Measurements from ENCODE around the gene MTX1. TPM values are rescaled to one million over a fixed set of nuclear protein-coding genes. Genes with fewer than 3 reads are reported as not detected.
A peak's percentile ranks its signal among the peaks of the same experiment; 100 is the strongest.

Gene MTX1
- total and polyA plus RNA-seq, 9 of the 15 experiments (the other 6 are each of a cell fraction or from before 2014, with no cell fraction given): 29.1 to 98.4 (median 66.9) TPM

DNA sequence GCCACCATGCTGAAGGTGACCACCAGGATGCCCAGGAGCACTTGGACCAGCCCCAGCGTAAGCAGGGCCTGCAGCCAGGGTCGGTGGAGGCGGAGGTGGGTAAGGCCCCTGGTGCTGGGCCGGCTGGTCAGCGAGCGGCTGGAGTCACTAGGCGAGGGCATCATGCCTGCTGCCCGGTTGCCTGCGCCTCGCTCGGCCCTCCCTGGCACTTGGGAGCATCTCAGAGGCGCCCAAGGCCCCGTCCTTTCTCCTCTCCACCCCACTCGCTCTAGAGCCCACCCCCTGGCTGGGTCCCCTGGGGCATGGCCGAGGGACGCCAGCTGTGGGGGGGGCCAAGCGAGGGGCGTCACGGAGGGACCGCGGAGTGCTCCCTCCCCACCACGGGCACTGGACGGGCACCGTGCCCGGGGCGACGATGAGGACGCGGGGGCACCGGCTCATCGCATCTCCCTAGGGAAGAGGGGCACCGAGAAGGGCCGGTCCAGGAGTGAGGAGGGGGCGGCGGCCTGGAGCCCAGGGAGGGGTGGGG lies 46.3 kb downstream of the MTX1 start (continued):
- TF ChIP-seq, protein P1, sequence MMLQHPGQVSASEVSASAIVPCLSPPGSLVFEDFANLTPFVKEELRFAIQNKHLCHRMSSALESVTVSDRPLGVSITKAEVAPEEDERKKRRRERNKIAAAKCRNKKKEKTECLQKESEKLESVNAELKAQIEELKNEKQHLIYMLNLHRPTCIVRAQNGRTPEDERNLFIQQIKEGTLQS (IDR thresholded peaks at IDR 0.05): no peak
- TF ChIP-seq, protein P1 (CRISPR knock-in tag; conservative IDR thresholded peaks at IDR 0.05): no peak
- no peak for TF ChIP-seq SUPT5H (IDR thresholded peaks at IDR 0.05)
- TF ChIP-seq, protein P2, sequence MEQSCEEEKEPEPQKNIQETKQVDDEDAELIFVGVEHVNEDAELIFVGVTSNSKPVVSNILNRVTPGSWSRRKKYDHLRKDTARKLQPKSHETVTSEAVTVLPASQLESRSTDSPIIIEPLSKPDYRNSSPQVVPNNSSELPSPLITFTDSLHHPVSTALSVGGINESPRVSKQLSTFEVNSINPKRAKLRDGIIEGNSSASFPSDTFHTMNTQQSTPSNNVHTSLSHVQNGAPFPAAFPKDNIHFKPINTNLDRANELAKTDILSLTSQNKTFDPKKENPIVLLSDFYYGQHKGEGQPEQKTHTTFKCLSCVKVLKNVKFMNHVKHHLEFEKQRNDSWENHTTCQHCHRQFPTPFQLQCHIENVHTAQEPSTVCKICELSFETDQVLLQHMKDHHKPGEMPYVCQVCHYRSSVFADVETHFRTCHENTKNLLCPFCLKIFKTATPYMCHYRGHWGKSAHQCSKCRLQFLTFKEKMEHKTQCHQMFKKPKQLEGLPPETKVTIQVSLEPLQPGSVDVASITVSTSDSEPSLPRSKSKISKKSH (CRISPR knock-in tag; IDR thresholded peaks at IDR 0.05): no peak
- no peak for TF ChIP-seq SETDB1 (IDR thresholded peaks at IDR 0.05; ENCODE audit: low read length)
- TF ChIP-seq ZNF717 (CRISPR knock-in tag; IDR thresholded peaks at IDR 0.05): no peak
- TF ChIP-seq ETS2 (tag; IDR thresholded peaks at IDR 0.05; ENCODE audit: borderline replicate concordance, poor library complexity, severe bottlenecking): no peak
- TF ChIP-seq MYNN (IDR thresholded peaks at IDR 0.05): no peak
- TF ChIP-seq MYNN (CRISPR knock-in tag; IDR thresholded peaks at IDR 0.05): no peak
- no peak for TF ChIP-seq ZNF584 (CRISPR knock-in tag; IDR thresholded peaks at IDR 0.05; ENCODE audit: low read depth)
- TF ChIP-seq ZNF57 (CRISPR knock-in tag; IDR thresholded peaks at IDR 0.05): no peak
- TF ChIP-seq NFRKB (IDR thresholded peaks at IDR 0.05; ENCODE audit: low read depth): no peak
- 0 out of 2 replicates have a peak, but pooled peaks have one; percentile 11 for TF ChIP-seq RBM34 (IDR thresholded peaks at IDR 0.05; ENCODE audit: borderline replicate concordance, insufficient read depth, low read length)
- TF ChIP-seq, protein P3, sequence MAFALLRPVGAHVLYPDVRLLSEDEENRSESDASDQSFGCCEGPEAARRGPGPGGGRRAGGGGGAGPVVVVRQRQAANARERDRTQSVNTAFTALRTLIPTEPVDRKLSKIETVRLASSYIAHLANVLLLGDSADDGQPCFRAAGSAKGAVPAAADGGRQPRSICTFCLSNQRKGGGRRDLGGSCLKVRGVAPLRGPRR (CRISPR knock-in tag; IDR thresholded peaks at IDR 0.05): no peak
- TF ChIP-seq ZNF263 (CRISPR knock-in tag; IDR thresholded peaks at IDR 0.05; ENCODE audit: borderline replicate concordance): peak; percentile 46; the same call in 1 of the 2 replicates
- TF ChIP-seq, protein P4, sequence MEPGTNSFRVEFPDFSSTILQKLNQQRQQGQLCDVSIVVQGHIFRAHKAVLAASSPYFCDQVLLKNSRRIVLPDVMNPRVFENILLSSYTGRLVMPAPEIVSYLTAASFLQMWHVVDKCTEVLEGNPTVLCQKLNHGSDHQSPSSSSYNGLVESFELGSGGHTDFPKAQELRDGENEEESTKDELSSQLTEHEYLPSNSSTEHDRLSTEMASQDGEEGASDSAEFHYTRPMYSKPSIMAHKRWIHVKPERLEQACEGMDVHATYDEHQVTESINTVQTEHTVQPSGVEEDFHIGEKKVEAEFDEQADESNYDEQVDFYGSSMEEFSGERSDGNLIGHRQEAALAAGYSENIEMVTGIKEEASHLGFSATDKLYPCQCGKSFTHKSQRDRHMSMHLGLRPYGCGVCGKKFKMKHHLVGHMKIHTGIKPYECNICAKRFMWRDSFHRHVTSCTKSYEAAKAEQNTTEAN (CRISPR knock-in tag; IDR thresholded peaks at IDR 0.05): no peak
- no peak for TF ChIP-seq FUS (optimal IDR thresholded peaks at IDR 0.05; ENCODE audit: low read depth, low read length)
- 0 out of 2 replicates have a peak, but pooled peaks have one; percentile 2 for TF ChIP-seq XRCC5 (IDR thresholded peaks at IDR 0.05; ENCODE audit: low read depth, low read length)
- no peak for TF ChIP-seq SMAD4 (CRISPR knock-in tag; conservative IDR thresholded peaks at IDR 0.05)
- TF ChIP-seq SIN3B (IDR thresholded peaks at IDR 0.05; ENCODE audit: low read depth): no peak
- TF ChIP-seq ZNF740 (CRISPR knock-in tag; IDR thresholded peaks at IDR 0.05): 0 out of 2 replicates have a peak, but pooled peaks have one; percentile 12
- no peak for TF ChIP-seq ZNF740 (tag; IDR thresholded peaks at IDR 0.05)
- TF ChIP-seq CBX2 (IDR thresholded peaks at IDR 0.05; ENCODE audit: insufficient read depth, low read length, poor library complexity, severe bottlenecking): no peak

All from K562 (cell line).